ENCODE data around the gene RRP9.

- TF ChIP-seq POLR2A (IDR thresholded peaks at IDR 0.05; ENCODE audit: low read length) = no peak
- no peak for TF ChIP-seq GATA1 (IDR thresholded peaks at IDR 0.05; ENCODE audit: low read depth, low read length)
Measured at GRCh38 chr3:51944451-51945021, 2.8 kb upstream of the RRP9 start.

Data from erythroblast (primary cell).